Upper lobe of left lung (tissue), 4 donors: ENCODE data around the gene SFTPA2.
"Not testable (repeated sequence)": the region's sequence is repeated elsewhere in the genome, so short reads cannot be mapped to it uniquely, and the experiment has no call there.

ENCODE experiments used
- POLR2AphosphoS5 ChIP-seq, 2 donors: sonication (generic); formaldehyde crosslinking; IDR thresholded peaks; one replicate each; pipeline ENCODE4 v1.5.1; 2017; ENCODE audit warnings: antibody characterized with exemption in 2 of 2
- TF ChIP-seq, protein P1 (sequence below), 6 experiments: fragments of 450-650 bp in 4 of 6; fragments of 200-600 bp in 2 of 6; sonication (generic) in 2 of 6; IDR thresholded peaks; one replicate each; pipeline ENCODE4 v1.5.1; 2016 to 2019; ENCODE audit warnings: antibody characterized with exemption in 6 of 6

- TF ChIP-seq POLR2AphosphoS5 (IDR thresholded peaks at IDR 0.05), result not testable (repeated sequence)
- TF ChIP-seq, protein P1, sequence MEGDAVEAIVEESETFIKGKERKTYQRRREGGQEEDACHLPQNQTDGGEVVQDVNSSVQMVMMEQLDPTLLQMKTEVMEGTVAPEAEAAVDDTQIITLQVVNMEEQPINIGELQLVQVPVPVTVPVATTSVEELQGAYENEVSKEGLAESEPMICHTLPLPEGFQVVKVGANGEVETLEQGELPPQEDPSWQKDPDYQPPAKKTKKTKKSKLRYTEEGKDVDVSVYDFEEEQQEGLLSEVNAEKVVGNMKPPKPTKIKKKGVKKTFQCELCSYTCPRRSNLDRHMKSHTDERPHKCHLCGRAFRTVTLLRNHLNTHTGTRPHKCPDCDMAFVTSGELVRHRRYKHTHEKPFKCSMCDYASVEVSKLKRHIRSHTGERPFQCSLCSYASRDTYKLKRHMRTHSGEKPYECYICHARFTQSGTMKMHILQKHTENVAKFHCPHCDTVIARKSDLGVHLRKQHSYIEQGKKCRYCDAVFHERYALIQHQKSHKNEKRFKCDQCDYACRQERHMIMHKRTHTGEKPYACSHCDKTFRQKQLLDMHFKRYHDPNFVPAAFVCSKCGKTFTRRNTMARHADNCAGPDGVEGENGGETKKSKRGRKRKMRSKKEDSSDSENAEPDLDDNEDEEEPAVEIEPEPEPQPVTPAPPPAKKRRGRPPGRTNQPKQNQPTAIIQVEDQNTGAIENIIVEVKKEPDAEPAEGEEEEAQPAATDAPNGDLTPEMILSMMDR (IDR thresholded peaks at IDR 0.05), result not testable (repeated sequence)
Observed at GRCh38 chr10:79533903-79534175, 26.4 kb downstream of the SFTPA2 start.
